CD4-positive, alpha-beta memory T cell (primary cell): ENCODE data around the gene CUEDC2. TPM values are rescaled to one million over a fixed set of nuclear protein-coding genes. Genes with fewer than 3 reads are reported as not detected.

Source experiments
- CTCF ChIA-PET: fragments of 350-600 bp; sonication (Branson Sonifier 250); formaldehyde crosslinking; loops from one replicate; lab custom pipeline; 2021; ENCODE audit warnings: inconsistent platforms; ENCODE audit not compliant: partially characterized antibody; lab: Charles Lee
- POLR2A ChIA-PET: fragments of 350-600 bp; sonication (Branson Sonifier 250); formaldehyde crosslinking; loops from one replicate; lab custom pipeline; 2021; ENCODE audit not compliant: partially characterized antibody; lab: Charles Lee
- DNase-seq, 5 donors: peaks; one replicate each; pipeline versions ENCODE4 v3.0.0 to v3.0.0-alpha.2; 2020 to 2022; ENCODE audit warnings: mixed read lengths in 1 of 5
- H3K27ac ChIP-seq: one replicate; pipeline ENCODE4 v1.7.0; 2013; ENCODE audit warnings: low read depth, low read length
- H3K27me3 ChIP-seq: 2 replicates; pipeline ENCODE4 v1.7.0; 2013; ENCODE audit warnings: mild to moderate bottlenecking, low read length, moderate library complexity; ENCODE audit not compliant: insufficient read depth
- H3K36me3 ChIP-seq: 2 replicates; pipeline ENCODE4 v1.7.0; 2013; ENCODE audit warnings: mild to moderate bottlenecking, low read length, moderate library complexity; ENCODE audit not compliant: insufficient read depth
- H3K4me1 ChIP-seq: 2 replicates; pipeline ENCODE4 v1.7.0; 2013; ENCODE audit warnings: mild to moderate bottlenecking, low read length, moderate library complexity; ENCODE audit not compliant: insufficient read depth
- H3K4me3 ChIP-seq, 2 donors: one replicate each; pipeline ENCODE4 v1.7.0; 2013; ENCODE audit warnings: low read length in 2 of 2, mild to moderate bottlenecking in 1 of 2
- H3K9me3 ChIP-seq, 2 donors: one replicate each; pipeline ENCODE4 v1.7.0; 2013; ENCODE audit warnings: low read length in 2 of 2, control low read depth in 1 of 2; ENCODE audit not compliant: control insufficient read depth in 1 of 2
- H3K27ac Mint-ChIP-seq, 7 donors: one replicate each; pipeline ENCODE4 v1.8.0; 2020 to 2021; ENCODE audit warnings: mixed read lengths in 7 of 7, mild to moderate bottlenecking in 6 of 7, inconsistent platforms in 3 of 7, moderate library complexity in 3 of 7
- H3K27me3 Mint-ChIP-seq, 2 donors: one replicate each; pipeline ENCODE4 v1.8.0; 2020 to 2021; ENCODE audit warnings: mixed read lengths in 2 of 2
- H3K36me3 Mint-ChIP-seq, 2 donors: one replicate each; pipeline ENCODE4 v1.8.0; 2020 to 2021; ENCODE audit warnings: mixed read lengths in 2 of 2, inconsistent platforms in 1 of 2, mild to moderate bottlenecking in 1 of 2
- H3K4me1 Mint-ChIP-seq, 4 donors: one replicate each; pipeline ENCODE4 v1.8.0; 2020 to 2021; ENCODE audit warnings: mixed read lengths in 4 of 4, mild to moderate bottlenecking in 1 of 4
- H3K4me3 Mint-ChIP-seq, 8 donors: one replicate each; pipeline ENCODE4 v1.8.0; 2020 to 2021; ENCODE audit warnings: mixed read lengths in 8 of 8, mild to moderate bottlenecking in 7 of 8, moderate library complexity in 6 of 8, inconsistent platforms in 3 of 8
- H3K9me3 Mint-ChIP-seq, 8 donors: one replicate each; pipeline ENCODE4 v1.8.0; 2020 to 2021; ENCODE audit warnings: mixed read lengths in 8 of 8, mild to moderate bottlenecking in 5 of 8, inconsistent platforms in 3 of 8, moderate library complexity in 1 of 8
- intact Hi-C: fragments of 100-400 bp; cut with micrococcal nuclease; formaldehyde crosslinking; loops from one replicate; pipeline ENCODE4 v1.15.1; 2023
- polyA plus RNA-seq, 2 donors: library from polyadenylated mRNA; unstranded; fragments of 300-500 nt; fragmentation: Illumina TruSeq; gene quantifications; one replicate each; pipeline ENCODE4 v1.2.3, GENCODE V29; 2021
- total RNA-seq, 2 experiments: library from RNA; stranded (reverse); gene quantifications; one replicate each; pipeline ENCODE4 v1.2.3, GENCODE V29; 2021

CUEDC2 gene
- total and polyA plus RNA-seq, 4 experiments from 2014 or later: 27.2 to 57.5 (median 41.4) TPM

GRCh38 chr10:102405632-102406031 lies 26.7 kb downstream of the CUEDC2 start:
- peak in 1 of 5 donors; percentile 36 for DNase-seq
- Histone ChIP-seq H3K27me3 (peaks cover 11% of the 10 kb centered on the region), H3K9me3 (no peaks in the 10 kb centered on the region), H3K4me3 (no peak overlapping the region), H3K36me3 (peaks cover 15% of the 10 kb centered on the region), H3K4me1 (peaks cover 16% of the 10 kb centered on the region), H3K27ac (no peak overlapping the region)
- H3K27me3 Mint-ChIP-seq: peaks cover 9 to 21% of the 10 kb centered on the region in 2 donors
- H3K4me1 Mint-ChIP-seq: peaks cover 11 to 53% (median 18%) of the 10 kb centered on the region in 4 donors
- H3K36me3 Mint-ChIP-seq: peaks cover 0 to 21% of the 10 kb centered on the region in 2 donors
- peak overlapping the region in 4 of 8 donors; percentile 17 to 57 (median 32) for H3K4me3 Mint-ChIP-seq
- CTCF ChIA-PET: interaction anchor here (1.6 to 3.9 kb wide), 2 partner anchors 12 to 18 kb away, joined by 6 to 28 read pairs; partner anchors contain the start of gene NFKB2
- intact Hi-C loops: no loop called here
- POLR2A ChIA-PET: interaction anchor here (1.2 to 5.5 kb wide), 3 partner anchors 11 to 27 kb away, joined by 4 to 30 read pairs (median 4); partner anchors contain the start of genes CUEDC2, FBXL15 and NFKB2
- H3K27ac Mint-ChIP-seq: peak overlapping the region in 4 of 7 donors; percentile 36 to 95 (median 51)
- no peaks in the 10 kb centered on the region for H3K9me3 Mint-ChIP-seq

GRCh38 chr10:102405108-102405571 lies 27.2 kb downstream of the CUEDC2 start:
- CTCF ChIA-PET: interaction anchor here (1.6 to 3.9 kb wide), 2 partner anchors 11 to 17 kb away, joined by 6 to 28 read pairs; partner anchors contain the start of gene NFKB2
- Mint-ChIP-seq H3K27me3 (peaks cover 8 to 20% of the 10 kb centered on the region in 2 donors), H3K36me3 (peaks cover 0 to 24% of the 10 kb centered on the region in 2 donors), H3K4me3 (peak overlapping the region in 2 of 8 donors; percentile 35 to 57), H3K27ac (peak overlapping the region in 3 of 7 donors; percentile 42 to 95 (median 57)), H3K4me1 (peaks cover 11 to 57% (median 19%) of the 10 kb centered on the region in 4 donors), H3K9me3 (no peaks in the 10 kb centered on the region)
- DNase-seq: peak in 1 of 5 donors; percentile 38
- Histone ChIP-seq H3K9me3 (no peaks in the 10 kb centered on the region), H3K4me3 (no peak overlapping the region), H3K27ac (no peak overlapping the region), H3K36me3 (peaks cover 20% of the 10 kb centered on the region), H3K27me3 (peaks cover 8% of the 10 kb centered on the region), H3K4me1 (peaks cover 16% of the 10 kb centered on the region)
- intact Hi-C loops: no loop called here
- POLR2A ChIA-PET: interaction anchor here (0.7 to 5.5 kb wide), 6 partner anchors 10 to 27 kb away, joined by 3 to 30 read pairs (median 4); partner anchors contain the start of genes CUEDC2, FBXL15 and NFKB2

DNA sequence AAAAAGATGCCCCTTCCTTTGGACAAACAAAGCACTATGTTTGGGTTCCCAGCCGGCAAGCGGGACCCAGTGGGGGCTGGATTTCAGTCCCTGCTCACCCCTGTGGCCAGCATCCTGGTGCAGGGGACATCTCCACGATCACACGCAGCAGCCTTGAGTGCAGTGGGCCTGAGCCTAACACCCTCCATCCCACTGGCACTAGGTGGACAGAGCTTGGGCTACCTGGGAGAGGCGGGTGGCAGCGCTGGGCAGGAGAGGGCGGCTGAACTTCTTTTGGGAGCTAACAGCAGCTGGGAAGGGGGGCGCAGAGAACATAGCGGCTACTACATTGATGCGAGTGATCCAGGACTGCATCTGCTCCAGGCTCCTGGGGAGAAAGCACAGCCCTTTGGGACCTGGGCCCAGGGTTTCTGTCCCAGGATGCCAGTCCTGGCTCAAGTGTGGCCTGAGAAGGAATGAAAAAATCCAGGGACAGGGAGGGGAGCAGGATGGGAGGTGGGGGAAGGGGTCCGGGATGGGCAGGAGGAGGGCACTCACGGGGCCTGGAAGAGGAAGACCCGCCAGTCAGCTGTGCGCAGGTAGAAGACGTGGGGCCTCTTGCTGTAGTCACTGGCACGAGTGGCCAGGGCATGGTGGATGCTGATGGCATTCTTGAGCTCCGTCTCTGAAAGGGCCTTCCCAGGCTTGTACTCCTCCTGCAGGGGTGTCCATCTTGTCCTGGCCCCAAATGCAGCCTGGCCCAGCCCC lies 27.8 kb downstream of the CUEDC2 start:
- intact Hi-C loops: no loop called here

DNA sequence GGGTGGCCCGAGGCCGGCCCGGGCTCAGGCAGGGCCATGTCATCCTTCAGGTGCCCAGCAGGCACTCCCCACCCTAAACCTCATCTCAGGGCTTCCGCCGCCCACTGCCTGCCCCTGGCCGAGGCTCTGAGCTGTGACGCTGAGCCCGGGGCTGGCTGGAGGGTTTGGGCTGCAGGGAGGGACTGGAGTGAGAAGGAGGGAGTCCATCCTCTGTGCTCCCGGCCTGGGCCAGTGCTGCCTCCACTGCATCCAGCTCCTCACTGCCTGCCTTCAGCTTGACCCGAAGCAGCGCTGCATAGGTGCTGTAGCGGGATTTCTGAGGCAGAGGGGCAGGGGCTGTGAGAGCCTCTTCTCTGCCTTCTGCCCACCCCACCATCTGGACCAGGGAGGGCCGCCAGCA lies 29.3 kb downstream of the CUEDC2 start:
- DNase-seq: no peak

More for the DNA sequence above, 27.8 kb downstream of the CUEDC2 start:
- H3K27ac ChIP-seq: no peak overlapping the region
- ChIA-PET CTCF (interaction anchor here (1.0 to 3.9 kb wide), 8 partner anchors 8 to 177 kb away, joined by 3 to 28 read pairs (median 4); partner anchors contain the start of gene NFKB2), POLR2A (interaction anchor here (0.7 to 5.5 kb wide), 7 partner anchors 9 to 57 kb away, joined by 3 to 30 read pairs (median 4); partner anchors contain the start of genes CUEDC2, FBXL15 and NFKB2)
- Mint-ChIP-seq H3K27me3 (peaks cover 2 to 14% of the 10 kb centered on the region in 2 donors), H3K36me3 (peaks cover 0 to 25% of the 10 kb centered on the region in 2 donors), H3K27ac (peak overlapping the region in 5 of 7 donors; percentile 4 to 95 (median 42)), H3K4me1 (peaks cover 9 to 57% (median 17%) of the 10 kb centered on the region in 4 donors), H3K9me3 (no peaks in the 10 kb centered on the region), H3K4me3 (no peak overlapping the region)
- peaks cover 16% of the 10 kb centered on the region for H3K4me1 ChIP-seq
- no peak overlapping the region for H3K4me3 ChIP-seq
- H3K27me3 ChIP-seq: peaks cover 2% of the 10 kb centered on the region
- DNase-seq: peak in 1 of 5 donors; percentile 38
- H3K36me3 ChIP-seq: peaks cover 21% of the 10 kb centered on the region
- H3K9me3 ChIP-seq: no peaks in the 10 kb centered on the region

GRCh38 chr10:102402512-102402896 lies 29.9 kb downstream of the CUEDC2 start:
- no peak for DNase-seq

More for the DNA sequence above, 29.3 kb downstream of the CUEDC2 start:
- ChIA-PET CTCF (interaction anchor here (0.6 to 3.9 kb wide), 10 partner anchors 9 to 176 kb away, joined by 3 to 28 read pairs (median 4); partner anchors contain the start of genes FBXL15 and NFKB2), POLR2A (interaction anchor here (0.7 to 5.5 kb wide), 7 partner anchors 8 to 165 kb away, joined by 3 to 41 read pairs (median 4); partner anchors contain the start of genes C10orf95, FBXL15 and NFKB2)
- H3K4me1 Mint-ChIP-seq: peaks cover 6 to 61% (median 19%) of the 10 kb centered on the region in 4 donors
- peaks cover 3 to 36% of the 10 kb centered on the region in 2 donors for H3K36me3 Mint-ChIP-seq
- peaks cover 0 to 2% (median 0%) of the 10 kb centered on the region in 8 donors for H3K9me3 Mint-ChIP-seq
- H3K27ac Mint-ChIP-seq: peak overlapping the region in 3 of 7 donors; percentile 41 to 95 (median 42)
- peaks cover 23% of the 10 kb centered on the region for H3K4me1 ChIP-seq
- no peak overlapping the region for H3K4me3 Mint-ChIP-seq
- H3K36me3 ChIP-seq: peaks cover 24% of the 10 kb centered on the region
- peaks cover 0 to 8% of the 10 kb centered on the region in 2 donors for H3K27me3 Mint-ChIP-seq
- intact Hi-C loops: no loop called here
- no peak overlapping the region for H3K27ac ChIP-seq
- H3K4me3 ChIP-seq: no peak overlapping the region
- no peaks in the 10 kb centered on the region for H3K27me3 ChIP-seq
- H3K9me3 ChIP-seq: no peaks in the 10 kb centered on the region

GRCh38 chr10:102401735-102402511 lies 30.5 kb downstream of the CUEDC2 start:
- H3K4me3 Mint-ChIP-seq: peak overlapping the region in 1 of 8 donors; percentile 29
- peaks cover 0 to 4% of the 10 kb centered on the region in 2 donors for H3K27me3 Mint-ChIP-seq

More at GRCh38 chr10:102402512-102402896, 29.9 kb downstream of the CUEDC2 start:
- Histone ChIP-seq H3K27me3 (no peaks in the 10 kb centered on the region), H3K36me3 (peaks cover 30% of the 10 kb centered on the region), H3K4me3 (no peak overlapping the region), H3K4me1 (peaks cover 28% of the 10 kb centered on the region), H3K27ac (no peak overlapping the region), H3K9me3 (no peaks in the 10 kb centered on the region)
- Mint-ChIP-seq H3K27ac (peak overlapping the region in 3 of 7 donors; percentile 12 to 68 (median 55)), H3K9me3 (peaks cover 0 to 2% (median 0%) of the 10 kb centered on the region in 8 donors), H3K4me3 (peak overlapping the region in 1 of 8 donors; percentile 29), H3K4me1 (peaks cover 11 to 61% (median 20%) of the 10 kb centered on the region in 4 donors), H3K36me3 (peaks cover 7 to 42% of the 10 kb centered on the region in 2 donors), H3K27me3 (peaks cover 0 to 6% of the 10 kb centered on the region in 2 donors)
- CTCF ChIA-PET: interaction anchor here (0.6 to 10.3 kb wide), 7 partner anchors 9 to 173 kb away, joined by 3 to 88 read pairs (median 9); partner anchors contain the start of genes FBXL15 and NFKB2
- intact Hi-C loops: no loop called here
- POLR2A ChIA-PET: interaction anchor here (0.7 to 5.5 kb wide), 7 partner anchors 7 to 165 kb away, joined by 3 to 41 read pairs (median 4); partner anchors contain the start of genes C10orf95, CUEDC2, FBXL15 and NFKB2

More at GRCh38 chr10:102401735-102402511, 30.5 kb downstream of the CUEDC2 start:
- Histone ChIP-seq H3K27me3 (no peaks in the 10 kb centered on the region), H3K36me3 (peaks cover 33% of the 10 kb centered on the region), H3K27ac (no peak overlapping the region), H3K4me1 (peaks cover 32% of the 10 kb centered on the region), H3K4me3 (no peak overlapping the region), H3K9me3 (no peaks in the 10 kb centered on the region)
- ChIA-PET POLR2A (interaction anchor here (0.8 to 5.5 kb wide), 4 partner anchors 7 to 49 kb away, joined by 4 to 41 read pairs (median 24); partner anchors contain the start of genes C10orf95, CUEDC2, FBXL15 and NFKB2), CTCF (interaction anchor here (0.7 to 10.3 kb wide), 5 partner anchors 9 to 171 kb away, joined by 3 to 88 read pairs (median 6); partner anchors contain the start of gene FBXL15)
- H3K27ac Mint-ChIP-seq: peak overlapping the region in 2 of 7 donors; percentile 68 to 77
- H3K36me3 Mint-ChIP-seq: peaks cover 7 to 46% of the 10 kb centered on the region in 2 donors
- peaks cover 0 to 2% (median 0%) of the 10 kb centered on the region in 8 donors for H3K9me3 Mint-ChIP-seq
- no peak for DNase-seq
- intact Hi-C loops: no loop called here
- peaks cover 14 to 61% (median 23%) of the 10 kb centered on the region in 4 donors for H3K4me1 Mint-ChIP-seq
